Neuron (in vitro differentiated cells): ENCODE results near the gene RANBP2.
A peak's percentile ranks its signal among the peaks of the same experiment; 100 is the strongest.
"Not testable (repeated sequence)": the region's sequence is repeated elsewhere in the genome, so short reads cannot be mapped to it uniquely, and the experiment has no call there.

Source experiments
- H2AFZ ChIP-seq: one replicate; pipeline ENCODE4 v1.6.1; 2013; ENCODE audit warnings: low read depth, mild to moderate bottlenecking, inconsistent platforms, low read length, moderate library complexity
- H3K27me3 ChIP-seq: one replicate; pipeline ENCODE4 v1.6.1; 2013; ENCODE audit warnings: low read length; ENCODE audit not compliant: insufficient read depth
- H3K36me3 ChIP-seq: one replicate; pipeline ENCODE4 v1.6.1; 2013; ENCODE audit warnings: low read length; ENCODE audit not compliant: insufficient read depth
- H3K4me1 ChIP-seq: one replicate; pipeline ENCODE4 v1.6.1; 2013; ENCODE audit warnings: low read length; ENCODE audit not compliant: insufficient read depth
- H3K4me3 ChIP-seq: 2 replicates; pipeline ENCODE4 v1.5.1; 2013; ENCODE audit warnings: mild to moderate bottlenecking, low read length, moderate library complexity
- H3K9me3 ChIP-seq: one replicate; pipeline ENCODE4 v1.6.1; 2013; ENCODE audit warnings: low read length

RANBP2 gene

GRCh38 chr2:108707300-108707699 lies 12.0 kb upstream of the RANBP2 start:
- no peak overlapping the region for H2AFZ ChIP-seq
- no peaks in the 10 kb centered on the region for H3K9me3 ChIP-seq
- H3K4me1 ChIP-seq, result no peaks in the 10 kb centered on the region
- no peaks in the 10 kb centered on the region for H3K27me3 ChIP-seq
- no peak overlapping the region for H3K4me3 ChIP-seq
- no peaks in the 10 kb centered on the region for H3K36me3 ChIP-seq

DNA sequence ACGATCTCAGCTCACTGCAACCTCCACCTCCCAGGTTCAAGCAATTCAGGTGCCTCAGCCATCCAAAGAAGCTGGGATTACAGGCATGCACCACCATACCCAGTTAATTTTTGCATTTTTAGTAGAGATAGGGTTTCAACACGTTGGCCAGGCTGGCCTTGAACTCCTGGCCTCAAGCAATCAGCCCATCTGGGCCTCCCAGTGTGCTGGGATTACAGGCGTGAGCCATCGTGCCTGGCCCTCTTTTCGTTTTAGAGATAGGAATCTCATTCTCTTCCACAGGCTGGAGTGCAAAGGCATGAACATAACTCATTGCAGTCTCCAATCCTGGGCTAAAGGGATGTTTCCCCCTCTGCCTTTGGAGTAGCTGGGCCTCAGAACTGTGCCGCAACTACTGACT lies 2.3 kb upstream of the RANBP2 start:
- H3K36me3 ChIP-seq, H3K4me1 ChIP-seq, H2AFZ ChIP-seq, H3K4me3 ChIP-seq, H3K9me3 ChIP-seq, H3K27me3 ChIP-seq: not testable (repeated sequence)

GRCh38 chr2:108726048-108726447 lies 6.8 kb downstream of the RANBP2 start:
- H3K4me3 ChIP-seq, H3K4me1 ChIP-seq, H3K27me3 ChIP-seq, H3K36me3 ChIP-seq, H2AFZ ChIP-seq, H3K9me3 ChIP-seq: not testable (repeated sequence)

DNA sequence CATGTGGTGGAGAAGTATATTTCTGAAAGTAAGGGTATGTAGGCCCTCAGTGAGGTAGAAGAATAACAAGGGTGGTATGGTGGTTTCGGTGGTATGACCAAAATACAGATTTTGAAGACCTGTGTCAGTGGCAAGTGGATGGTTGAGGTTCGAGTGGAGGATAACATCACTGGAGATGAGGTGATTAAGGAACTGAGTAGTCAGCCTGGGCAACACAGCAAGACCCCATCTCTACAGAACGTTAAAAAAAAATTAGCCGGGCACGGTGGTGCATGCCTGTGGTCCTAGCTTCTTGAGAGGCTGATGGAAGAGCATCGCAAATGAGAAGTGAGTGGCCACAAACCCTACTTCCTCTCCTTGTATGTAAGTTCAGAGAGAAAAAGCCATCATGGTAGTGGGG lies 15.4 kb downstream of the RANBP2 start:
- not testable (repeated sequence) for H2AFZ ChIP-seq, H3K27me3 ChIP-seq, H3K9me3 ChIP-seq

DNA sequence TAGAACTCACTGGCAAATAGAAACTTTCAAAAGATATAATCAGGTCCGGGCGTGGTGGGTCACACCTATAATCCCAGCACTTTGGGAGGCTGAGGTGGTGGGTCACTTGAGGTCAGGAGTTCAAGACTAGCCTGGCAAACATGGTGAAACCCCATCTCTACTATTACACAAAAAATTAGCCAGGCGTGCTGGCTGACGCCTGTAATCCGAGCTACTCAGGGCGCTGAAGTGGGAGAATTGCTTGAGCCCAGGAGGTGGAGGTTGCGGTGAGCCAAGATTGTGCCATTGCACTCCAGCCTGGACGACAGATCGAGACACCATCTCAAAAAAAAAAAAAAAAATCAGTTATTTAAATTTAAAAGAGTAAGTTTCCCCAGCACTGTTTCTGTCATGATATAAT lies 38.7 kb downstream of the RANBP2 start:
- not testable (repeated sequence) for H3K4me3 ChIP-seq, H3K4me1 ChIP-seq, H3K9me3 ChIP-seq, H3K27me3 ChIP-seq, H2AFZ ChIP-seq
- H3K36me3 ChIP-seq, result peaks cover 16% of the 10 kb centered on the region

More for the DNA sequence above, 15.4 kb downstream of the RANBP2 start:
- H3K36me3 ChIP-seq, result peaks cover 11% of the 10 kb centered on the region
- H3K4me1 ChIP-seq, H3K4me3 ChIP-seq: not testable (repeated sequence)

- H2AFZ ChIP-seq, H3K9me3 ChIP-seq, H3K27me3 ChIP-seq, H3K4me1 ChIP-seq, H3K4me3 ChIP-seq: not testable (repeated sequence)
- peaks cover 38% of the 10 kb centered on the region for H3K36me3 ChIP-seq
These were observed 43.3 kb downstream of the RANBP2 start for GRCh38 chr2:108762618-108763017.

DNA sequence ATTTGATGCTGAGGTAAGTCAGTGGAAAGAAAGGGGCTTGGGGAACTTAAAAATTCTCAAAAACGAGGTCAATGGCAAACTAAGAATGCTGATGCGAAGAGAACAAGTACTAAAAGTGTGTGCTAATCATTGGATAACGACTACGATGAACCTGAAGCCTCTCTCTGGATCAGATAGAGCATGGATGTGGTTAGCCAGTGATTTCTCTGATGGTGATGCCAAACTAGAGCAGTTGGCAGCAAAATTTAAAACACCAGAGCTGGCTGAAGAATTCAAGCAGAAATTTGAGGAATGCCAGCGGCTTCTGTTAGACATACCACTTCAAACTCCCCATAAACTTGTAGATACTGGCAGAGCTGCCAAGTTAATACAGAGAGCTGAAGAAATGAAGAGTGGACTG lies 47.4 kb downstream of the RANBP2 start:
- peaks cover 43% of the 10 kb centered on the region for H3K36me3 ChIP-seq
- H3K4me1 ChIP-seq, H2AFZ ChIP-seq, H3K4me3 ChIP-seq, H3K9me3 ChIP-seq, H3K27me3 ChIP-seq: not testable (repeated sequence)

GRCh38 chr2:108767859-108768258 lies 48.6 kb downstream of the RANBP2 start:
- not testable (repeated sequence) for H3K27me3 ChIP-seq, H3K4me1 ChIP-seq, H2AFZ ChIP-seq, H3K9me3 ChIP-seq, H3K4me3 ChIP-seq
- peaks cover 52% of the 10 kb centered on the region for H3K36me3 ChIP-seq

GRCh38 chr2:108776475-108776874 lies 57.2 kb downstream of the RANBP2 start:
- H3K9me3 ChIP-seq, result no peaks in the 10 kb centered on the region
- no peak overlapping the region for H3K4me3 ChIP-seq
- H3K4me1 ChIP-seq, result no peaks in the 10 kb centered on the region
- H3K36me3 ChIP-seq, result peaks cover 69% of the 10 kb centered on the region
- H2AFZ ChIP-seq, result no peak overlapping the region
- H3K27me3 ChIP-seq, result no peaks in the 10 kb centered on the region

DNA sequence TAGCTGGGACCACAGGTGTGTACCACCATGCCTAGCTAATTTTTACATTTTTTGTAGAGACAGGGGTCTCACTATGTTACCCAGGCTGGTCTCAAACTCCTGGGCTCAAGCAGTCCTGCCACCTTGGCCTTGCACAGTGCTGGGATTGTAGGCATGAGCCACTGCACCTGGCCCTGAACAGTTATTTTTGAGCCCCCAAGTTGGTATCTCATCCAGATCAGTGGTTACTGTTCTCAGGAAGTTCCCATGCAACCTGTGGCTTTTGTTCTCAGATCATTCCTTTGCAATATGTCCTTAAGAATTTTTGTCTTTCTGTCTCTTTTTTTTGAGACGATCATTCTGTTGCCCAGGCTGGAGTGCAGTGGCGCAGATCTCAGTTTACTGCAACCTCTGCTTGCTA lies 59.6 kb downstream of the RANBP2 start:
- H3K27me3 ChIP-seq, result no peaks in the 10 kb centered on the region
- H3K4me1 ChIP-seq, result no peaks in the 10 kb centered on the region
- peaks cover 68% of the 10 kb centered on the region for H3K36me3 ChIP-seq
- H3K9me3 ChIP-seq, result no peaks in the 10 kb centered on the region
- no peak overlapping the region for H3K4me3 ChIP-seq
- H2AFZ ChIP-seq, result no peak overlapping the region

DNA sequence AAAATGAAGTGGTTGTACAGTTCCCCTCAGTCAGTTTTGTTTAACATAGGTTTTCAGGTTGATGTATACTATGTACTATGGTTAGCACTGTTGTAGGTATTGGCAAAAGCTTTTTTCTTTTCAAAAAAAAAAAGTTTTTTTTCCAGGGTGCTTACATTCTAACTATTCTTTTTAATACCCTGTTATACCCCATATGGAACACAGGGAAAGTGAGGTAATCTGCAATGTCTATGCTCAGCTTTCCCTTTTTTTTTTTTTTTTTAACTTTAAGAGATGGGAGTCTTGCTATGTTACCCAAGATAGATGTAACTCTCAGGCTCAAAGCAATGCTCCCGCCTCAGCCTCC lies 66.7 kb downstream of the RANBP2 start:
- Histone ChIP-seq H3K9me3 (no peaks in the 10 kb centered on the region), H3K4me1 (peaks cover 14% of the 10 kb centered on the region), H3K4me3 (peak overlapping the region; percentile 84), H2AFZ (peak overlapping the region; percentile 60), H3K27me3 (no peaks in the 10 kb centered on the region), H3K36me3 (peaks cover 45% of the 10 kb centered on the region)

DNA sequence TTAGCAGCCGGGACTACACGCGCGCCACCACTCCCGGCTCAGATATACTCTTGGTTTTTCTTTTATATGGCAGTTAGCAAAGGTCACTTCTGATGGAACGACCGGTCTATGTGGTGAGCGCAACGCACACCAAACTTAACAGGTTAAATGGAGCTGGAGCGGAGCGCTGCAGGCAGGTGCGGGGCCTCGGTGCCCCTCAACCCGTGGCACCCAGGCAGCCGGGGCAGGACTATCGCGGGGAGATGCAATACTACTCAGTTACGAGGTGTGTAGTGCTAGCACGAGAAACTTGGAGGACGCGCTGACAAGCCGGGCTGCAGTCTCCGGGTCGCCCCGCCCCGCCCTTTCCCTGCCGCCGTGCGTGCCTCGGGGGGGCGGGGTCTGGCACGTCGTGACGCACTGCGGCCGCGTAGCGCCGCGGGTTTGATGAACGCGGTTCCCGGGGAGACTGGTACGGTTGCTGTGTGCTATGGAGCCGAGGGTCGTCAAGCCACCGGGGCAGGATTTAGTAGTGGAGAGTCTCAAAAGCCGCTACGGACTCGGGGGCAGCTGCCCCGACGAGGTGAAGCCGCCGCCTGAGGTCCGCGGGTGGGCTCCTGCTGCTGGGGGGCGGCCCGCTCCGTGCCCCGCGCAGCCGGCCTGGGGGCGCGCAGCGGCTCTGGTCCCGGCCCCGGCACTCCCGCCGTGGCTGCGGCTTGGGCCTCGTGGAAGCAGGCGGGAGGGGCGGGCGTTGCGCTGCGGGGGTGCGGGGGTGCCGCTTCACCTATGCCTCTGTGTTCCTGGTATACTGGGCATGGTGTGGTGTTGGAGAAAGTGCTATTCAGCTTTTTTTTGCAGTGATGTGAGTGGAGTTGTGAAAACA lies 67.3 kb downstream of the RANBP2 start, which contains the start of gene CCDC138:
TSS of gene CCDC138 (plus strand) at position 418 of the 862 bp plus-strand sequence. CDS start at position 470, 52 bp downstream.
- no peaks in the 10 kb centered on the region for H3K9me3 ChIP-seq
- peak within 1 kb of the TSS; percentile 84 for H3K4me3 ChIP-seq
- H3K36me3 ChIP-seq, result peaks cover 45% of the 10 kb centered on the region
- peak within 1 kb of the TSS; percentile 60 for H2AFZ ChIP-seq
- H3K4me1 ChIP-seq, result peaks cover 14% of the 10 kb centered on the region
- no peaks in the 10 kb centered on the region for H3K27me3 ChIP-seq

DNA sequence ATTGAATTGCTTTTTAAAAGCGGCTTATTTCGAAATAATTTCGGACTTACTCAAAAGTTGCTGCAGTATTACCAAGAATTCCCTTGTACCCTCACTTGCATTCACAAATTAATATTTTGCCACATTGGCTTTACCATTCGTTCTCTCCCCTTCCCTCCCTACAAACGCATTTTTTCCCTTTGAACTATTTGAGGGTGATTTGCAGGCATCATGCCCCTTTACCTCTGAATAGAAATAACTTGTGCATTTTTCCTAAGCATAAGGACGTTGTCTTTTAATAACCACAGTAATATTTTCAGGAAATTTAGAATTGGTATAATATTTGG lies 67.9 kb downstream of the RANBP2 start:
- Histone ChIP-seq H3K36me3 (peaks cover 45% of the 10 kb centered on the region), H3K4me3 (peak overlapping the region; percentile 84)

More for the DNA sequence above, 67.9 kb downstream of the RANBP2 start:
- no peaks in the 10 kb centered on the region for H3K27me3 ChIP-seq
- peaks cover 14% of the 10 kb centered on the region for H3K4me1 ChIP-seq
- peak overlapping the region; percentile 60 for H2AFZ ChIP-seq
- no peaks in the 10 kb centered on the region for H3K9me3 ChIP-seq
